GM10266 (cell line): Measurements from ENCODE around the gene TBC1D16.

Experiments
- DNase-seq: peaks from one replicate; pipeline ENCODE4 v3.0.0; 2012; ENCODE audit errors: extremely low spot score
- CTCF ChIP-seq: IDR thresholded peaks from 2 replicates; pipeline ENCODE4 v1.5.1; 2012; ENCODE audit warnings: mild to moderate bottlenecking, low read depth; ENCODE audit not compliant: control insufficient read depth, insufficient read depth; ENCODE audit errors: missing control alignments

The TBC1D16 gene

GRCh38 chr17:79955167-79955549 is 80.5 kb downstream of the TBC1D16 start:
- TF ChIP-seq CTCF = no peak
- DNase-seq = no peak

GRCh38 chr17:79954281-79955166 is 81.1 kb downstream of the TBC1D16 start:
- no peak for DNase-seq
- no peak for TF ChIP-seq CTCF

GRCh38 chr17:79953335-79953734 is 82.3 kb downstream of the TBC1D16 start:
- DNase-seq = no peak
- no peak for TF ChIP-seq CTCF

- TF ChIP-seq CTCF = no peak
- DNase-seq = no peak
Observed at GRCh38 chr17:79952901-79953300, 82.8 kb downstream of the TBC1D16 start.

- no peak for TF ChIP-seq CTCF
- no peak for DNase-seq
Observed at GRCh38 chr17:79952265-79952877, 83.3 kb downstream of the TBC1D16 start.

GRCh38 chr17:79951361-79952264 is 84.1 kb downstream of the TBC1D16 start:
- no peak for DNase-seq
- no peak for TF ChIP-seq CTCF

- no peak for TF ChIP-seq CTCF
- DNase-seq = no peak
Observed at GRCh38 chr17:79950751-79951150, 84.9 kb downstream of the TBC1D16 start.
